ENCODE data around the gene FBLN7. TPM values are rescaled to one million over a fixed set of nuclear protein-coding genes. Genes with fewer than 3 reads are reported as not detected.

Gene FBLN7, protein sequence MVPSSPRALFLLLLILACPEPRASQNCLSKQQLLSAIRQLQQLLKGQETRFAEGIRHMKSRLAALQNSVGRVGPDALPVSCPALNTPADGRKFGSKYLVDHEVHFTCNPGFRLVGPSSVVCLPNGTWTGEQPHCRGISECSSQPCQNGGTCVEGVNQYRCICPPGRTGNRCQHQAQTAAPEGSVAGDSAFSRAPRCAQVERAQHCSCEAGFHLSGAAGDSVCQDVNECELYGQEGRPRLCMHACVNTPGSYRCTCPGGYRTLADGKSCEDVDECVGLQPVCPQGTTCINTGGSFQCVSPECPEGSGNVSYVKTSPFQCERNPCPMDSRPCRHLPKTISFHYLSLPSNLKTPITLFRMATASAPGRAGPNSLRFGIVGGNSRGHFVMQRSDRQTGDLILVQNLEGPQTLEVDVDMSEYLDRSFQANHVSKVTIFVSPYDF
- 5.1 TPM for total RNA-seq
- 10 to 100 TPM in 7 of 8 donors, 1 to 10 TPM in 1; 8.2 to 17.2 (median 12.4) TPM for polyA plus RNA-seq (ENCODE audit: insufficient read depth in 1 of 8, insufficient read length in 8 of 8, low replicate concordance in 1 of 8)
- long read RNA-seq, donor 1, partial matches to known transcripts = 7 of 8 reads
- long read RNA-seq, donor 1, other reads (novel, unspliced or antisense) = 0 of 8 reads
- long read RNA-seq, donor 2 = 0 reads
- long read RNA-seq, donor 3 = 0 reads
- long read RNA-seq, donor 4, partial matches to known transcripts = 0 of 1 reads
- long read RNA-seq, donor 4, other reads (novel, unspliced or antisense) = 0 of 1 reads
- long read RNA-seq, donor 5, partial matches to known transcripts = 0 of 2 reads
- long read RNA-seq, donor 5, other reads (novel, unspliced or antisense) = 0 of 2 reads
- long read RNA-seq, donor 6, transcript FBLN7-202 (8 exons, 2,301 nt) = major isoform, 5 of 5 reads
- long read RNA-seq, donor 6, partial matches to known transcripts = 0 of 5 reads
- long read RNA-seq, donor 6, other reads (novel, unspliced or antisense) = 0 of 5 reads
- long read RNA-seq, donor 7, transcript FBLN7-202 (8 exons, 2,301 nt) = major isoform, 5 of 5 reads
- long read RNA-seq, donor 7, partial matches to known transcripts = 0 of 5 reads
- long read RNA-seq, donor 7, other reads (novel, unspliced or antisense) = 0 of 5 reads
- long read RNA-seq, donor 8, partial matches to known transcripts = 0 of 3 reads
- long read RNA-seq, donor 8, other reads (novel, unspliced or antisense) = 0 of 3 reads
- long read RNA-seq, donor 9 = 0 reads
- long read RNA-seq, donor 10 = 0 reads
- long read RNA-seq, donor 11, partial matches to known transcripts = 21 of 21 reads
- long read RNA-seq, donor 11, other reads (novel, unspliced or antisense) = 0 of 21 reads

DNA sequence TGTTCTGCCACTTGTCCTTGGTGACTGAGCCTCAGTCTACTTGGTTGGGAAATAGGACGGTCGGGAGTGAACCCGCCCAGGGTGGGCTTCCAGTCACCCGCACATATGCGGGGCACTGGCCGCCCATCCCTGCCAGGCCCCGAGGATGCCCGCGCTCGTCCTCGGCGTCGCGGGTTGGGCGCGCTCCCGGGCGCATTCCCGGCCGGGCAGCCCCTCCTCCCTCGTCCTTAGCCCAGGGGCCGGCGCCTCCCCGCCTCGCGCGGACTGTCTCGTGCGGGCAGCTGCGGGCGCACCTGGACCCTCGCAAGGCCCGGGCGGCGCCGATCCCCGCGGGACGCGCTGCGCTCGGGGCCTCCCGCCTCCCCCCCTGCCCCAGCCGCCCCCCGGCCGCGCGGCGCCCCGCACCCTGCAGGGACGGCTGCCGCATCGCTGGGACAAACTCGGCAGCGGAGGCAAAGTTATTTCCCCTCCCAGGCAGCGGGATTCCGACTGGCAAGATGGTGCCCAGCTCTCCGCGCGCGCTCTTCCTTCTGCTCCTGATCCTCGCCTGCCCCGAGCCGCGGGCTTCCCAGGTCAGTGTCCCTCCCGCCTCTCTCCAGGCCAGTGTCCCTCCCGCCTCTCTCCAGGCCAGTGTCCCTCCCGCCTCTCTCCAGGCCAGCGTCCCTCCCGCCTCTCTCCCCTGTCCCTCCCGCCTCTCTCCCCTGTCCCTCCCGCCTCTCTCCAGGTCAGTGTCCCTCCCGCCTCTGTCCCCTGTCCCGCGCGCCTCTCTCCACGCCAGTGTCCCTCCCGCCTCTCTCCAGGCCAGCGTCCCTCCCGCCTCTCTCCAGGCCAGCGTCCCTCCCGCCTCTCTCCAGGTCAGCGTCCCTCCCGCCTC is at the start of gene FBLN7:
FBLN7 (plus strand) TSS at position 227 of the 874 bp plus-strand sequence; CDS start at position 498, 271 bp downstream.
- Histone ChIP-seq H3K36me3 (ENCODE audit: control insufficient read depth, insufficient read depth, low read length) (no peaks in the 10 kb centered on the region), H3K4me1 (ENCODE audit: control insufficient read depth, insufficient read depth, low read length) (peaks cover 9% of the 10 kb centered on the region), H3K4me3 (ENCODE audit: low read length) (peak within 1 kb of the TSS; percentile 48), H3K27ac (ENCODE audit: low read length) (no peak within 1 kb of the TSS), H3K9me3 (replicated peaks; ENCODE audit: control insufficient read depth, low read depth, low read length) (peaks cover 2% of the 10 kb centered on the region), H3K27me3 (ENCODE audit: control insufficient read depth, insufficient read depth, low read length) (peaks cover 9% of the 10 kb centered on the region)
- WGBS (ENCODE audit: insufficient coverage) = under 1% methylated on average over 74 of the region's 84 CpGs
- DNase-seq = peak; percentile 43

DNA sequence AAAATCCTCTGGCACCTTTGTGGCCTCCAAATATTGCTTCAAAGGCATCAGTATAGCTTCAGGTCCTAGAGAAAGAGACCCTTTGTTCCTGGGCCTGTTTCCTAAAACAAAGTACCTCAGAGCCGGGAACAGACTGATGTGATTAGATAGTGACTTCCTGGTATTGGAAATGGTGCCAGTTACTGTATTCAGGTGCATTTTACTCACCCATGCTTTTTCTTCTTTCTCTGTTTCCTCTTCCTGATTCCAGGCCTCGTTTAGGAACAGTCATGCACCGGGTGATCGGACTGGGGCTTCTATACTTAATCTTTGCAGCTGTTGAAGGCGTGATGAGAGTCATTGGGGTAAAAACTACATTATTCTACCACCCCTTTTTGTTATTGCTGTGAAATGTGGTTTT is 48.8 kb upstream of the FBLN7 start:
- DNase-seq = no peak
- Histone ChIP-seq H3K27ac (ENCODE audit: low read length) (no peak overlapping the region), H3K4me3 (ENCODE audit: low read length) (no peak overlapping the region), H3K4me1 (ENCODE audit: control insufficient read depth, insufficient read depth, low read length) (no peaks in the 10 kb centered on the region), H3K36me3 (ENCODE audit: control insufficient read depth, insufficient read depth, low read length) (peaks cover 58% of the 10 kb centered on the region), H3K9me3 (replicated peaks; ENCODE audit: control insufficient read depth, low read depth, low read length) (no peaks in the 10 kb centered on the region), H3K27me3 (ENCODE audit: control insufficient read depth, insufficient read depth, low read length) (no peaks in the 10 kb centered on the region)
- no CpG with 5 or more reads among the region's 5 CpGs for WGBS (ENCODE audit: insufficient coverage)

DNA sequence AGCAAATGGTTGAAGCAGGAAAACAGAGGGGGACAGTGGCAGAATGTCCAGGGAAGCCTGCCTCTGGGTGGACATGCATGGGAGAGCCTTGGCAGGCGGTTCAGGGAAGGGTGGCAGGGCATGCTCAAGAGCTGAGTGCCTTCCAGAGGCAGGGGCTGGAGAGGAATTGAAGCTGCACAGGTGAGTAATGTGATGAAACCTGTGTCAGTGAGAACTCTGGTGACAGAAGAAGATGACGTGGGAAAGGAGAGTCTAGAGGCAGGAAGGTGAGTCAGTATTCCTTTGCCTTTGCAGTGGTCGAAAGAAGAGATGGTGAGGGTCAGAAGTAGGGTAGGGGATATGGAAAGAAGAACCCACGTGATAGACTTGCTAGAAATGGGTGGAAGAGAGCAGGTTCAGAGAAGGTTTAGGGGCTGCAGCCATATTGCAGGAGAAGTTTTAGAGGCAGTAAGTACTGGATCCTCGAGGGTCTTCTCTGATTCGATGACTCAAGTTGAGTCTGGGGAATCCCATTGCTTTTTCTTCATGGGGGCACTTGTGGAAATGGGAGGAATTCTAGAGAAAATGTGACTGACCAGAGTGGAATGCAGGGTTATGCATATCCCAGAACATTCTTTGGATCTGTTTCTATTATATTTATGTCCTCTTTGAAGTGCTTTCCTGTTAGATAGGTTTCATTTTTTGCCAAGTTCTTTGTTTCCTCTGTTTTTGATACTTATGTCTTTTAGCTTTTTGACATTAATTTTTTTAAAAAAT is 45.7 kb upstream of the FBLN7 start:
- Histone ChIP-seq H3K27ac (ENCODE audit: low read length) (no peak overlapping the region), H3K9me3 (replicated peaks; ENCODE audit: control insufficient read depth, low read depth, low read length) (no peaks in the 10 kb centered on the region), H3K36me3 (ENCODE audit: control insufficient read depth, insufficient read depth, low read length) (peaks cover 35% of the 10 kb centered on the region), H3K4me3 (ENCODE audit: low read length) (no peak overlapping the region), H3K4me1 (ENCODE audit: control insufficient read depth, insufficient read depth, low read length) (no peaks in the 10 kb centered on the region), H3K27me3 (ENCODE audit: control insufficient read depth, insufficient read depth, low read length) (no peaks in the 10 kb centered on the region)
- peak; percentile 17 for DNase-seq
- 77% methylated on average over 6 of the region's 6 CpGs for whole genome bisulfite sequencing (ENCODE audit: insufficient coverage)

DNA sequence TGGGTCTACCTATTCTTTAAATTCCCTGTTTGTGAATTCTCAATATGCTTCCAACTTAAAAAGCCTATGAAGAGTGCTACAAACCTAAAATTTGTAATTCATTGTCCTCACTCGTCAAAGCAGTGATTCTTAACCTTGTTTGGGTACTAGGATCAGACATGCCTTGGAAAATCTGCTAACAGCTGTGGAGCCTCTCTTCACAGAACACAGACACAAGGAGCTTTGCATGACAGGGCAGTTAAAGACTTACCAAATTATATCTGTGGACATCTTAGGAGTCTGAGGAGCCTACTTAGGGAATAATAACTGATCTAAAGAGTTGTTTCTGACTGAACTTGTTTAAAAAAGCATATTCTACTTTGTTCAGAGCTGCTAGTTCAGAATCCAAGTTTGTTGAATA is 45.0 kb upstream of the FBLN7 start:
- no peak overlapping the region for H3K4me3 ChIP-seq (ENCODE audit: low read length)
- no peaks in the 10 kb centered on the region for H3K4me1 ChIP-seq (ENCODE audit: control insufficient read depth, insufficient read depth, low read length)
- H3K36me3 ChIP-seq (ENCODE audit: control insufficient read depth, insufficient read depth, low read length) = peaks cover 33% of the 10 kb centered on the region
- DNase-seq = no peak
- no CpG with 5 or more reads among the region's 1 CpG for WGBS (ENCODE audit: insufficient coverage)
- no peak overlapping the region for H3K27ac ChIP-seq (ENCODE audit: low read length)
- no peaks in the 10 kb centered on the region for H3K9me3 ChIP-seq (replicated peaks; ENCODE audit: control insufficient read depth, low read depth, low read length)
- H3K27me3 ChIP-seq (ENCODE audit: control insufficient read depth, insufficient read depth, low read length) = no peaks in the 10 kb centered on the region

DNA sequence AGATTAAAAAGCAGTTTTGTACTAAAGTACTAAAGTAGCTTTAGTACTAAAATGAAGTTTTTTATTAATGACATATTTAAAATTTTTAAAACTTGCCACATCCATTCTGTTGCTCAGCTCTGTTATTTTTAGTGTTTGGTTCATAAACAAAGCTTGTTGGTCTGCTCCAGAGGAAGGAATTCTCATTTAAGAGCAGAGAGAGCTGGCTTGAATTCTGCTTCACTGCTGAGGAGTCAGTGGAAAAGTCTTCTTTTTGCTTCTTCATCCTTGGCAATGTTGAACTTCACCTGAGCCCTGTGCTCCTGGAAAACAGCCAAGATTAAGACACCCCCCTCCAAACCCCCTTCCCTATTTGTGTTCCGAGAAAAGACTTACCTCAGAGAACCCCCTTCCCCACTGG is 42.5 kb upstream of the FBLN7 start:
- 29% methylated on average over 1 of the region's 1 CpG for WGBS (ENCODE audit: insufficient coverage)
- peak; percentile 53 for DNase-seq
- no peak overlapping the region for H3K4me3 ChIP-seq (ENCODE audit: low read length)
- no peaks in the 10 kb centered on the region for H3K9me3 ChIP-seq (replicated peaks; ENCODE audit: control insufficient read depth, low read depth, low read length)
- H3K27me3 ChIP-seq (ENCODE audit: control insufficient read depth, insufficient read depth, low read length) = no peaks in the 10 kb centered on the region
- H3K27ac ChIP-seq (ENCODE audit: low read length) = no peak overlapping the region
- H3K4me1 ChIP-seq (ENCODE audit: control insufficient read depth, insufficient read depth, low read length) = no peaks in the 10 kb centered on the region
- peaks cover 25% of the 10 kb centered on the region for H3K36me3 ChIP-seq (ENCODE audit: control insufficient read depth, insufficient read depth, low read length)

DNA sequence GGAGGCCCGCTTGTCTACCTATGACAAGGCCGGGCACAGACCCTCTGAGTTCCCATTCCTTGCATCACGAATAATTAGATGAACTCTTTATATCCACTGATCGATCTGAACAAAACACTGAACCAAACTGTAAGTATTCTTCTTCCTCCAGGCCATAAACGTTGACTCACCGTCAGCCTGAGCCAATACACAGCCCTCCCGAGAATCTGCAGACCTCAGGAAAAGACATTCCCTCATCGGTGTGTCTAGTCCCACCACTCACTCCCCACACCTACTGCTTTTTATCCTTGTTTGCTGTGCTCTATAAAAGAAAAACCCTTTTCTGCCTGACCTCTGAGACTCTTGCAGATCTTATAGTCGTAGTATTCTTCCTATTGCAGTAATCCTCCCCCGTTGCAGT is 42.1 kb upstream of the FBLN7 start:
- Histone ChIP-seq H3K4me1 (ENCODE audit: control insufficient read depth, insufficient read depth, low read length) (no peaks in the 10 kb centered on the region), H3K27ac (ENCODE audit: low read length) (no peak overlapping the region), H3K27me3 (ENCODE audit: control insufficient read depth, insufficient read depth, low read length) (no peaks in the 10 kb centered on the region), H3K9me3 (replicated peaks; ENCODE audit: control insufficient read depth, low read depth, low read length) (no peaks in the 10 kb centered on the region), H3K36me3 (ENCODE audit: control insufficient read depth, insufficient read depth, low read length) (peaks cover 25% of the 10 kb centered on the region), H3K4me3 (ENCODE audit: low read length) (no peak overlapping the region)
- 42% methylated on average over 7 of the region's 10 CpGs for WGBS (ENCODE audit: insufficient coverage)
- DNase-seq = peak; percentile 38

DNA sequence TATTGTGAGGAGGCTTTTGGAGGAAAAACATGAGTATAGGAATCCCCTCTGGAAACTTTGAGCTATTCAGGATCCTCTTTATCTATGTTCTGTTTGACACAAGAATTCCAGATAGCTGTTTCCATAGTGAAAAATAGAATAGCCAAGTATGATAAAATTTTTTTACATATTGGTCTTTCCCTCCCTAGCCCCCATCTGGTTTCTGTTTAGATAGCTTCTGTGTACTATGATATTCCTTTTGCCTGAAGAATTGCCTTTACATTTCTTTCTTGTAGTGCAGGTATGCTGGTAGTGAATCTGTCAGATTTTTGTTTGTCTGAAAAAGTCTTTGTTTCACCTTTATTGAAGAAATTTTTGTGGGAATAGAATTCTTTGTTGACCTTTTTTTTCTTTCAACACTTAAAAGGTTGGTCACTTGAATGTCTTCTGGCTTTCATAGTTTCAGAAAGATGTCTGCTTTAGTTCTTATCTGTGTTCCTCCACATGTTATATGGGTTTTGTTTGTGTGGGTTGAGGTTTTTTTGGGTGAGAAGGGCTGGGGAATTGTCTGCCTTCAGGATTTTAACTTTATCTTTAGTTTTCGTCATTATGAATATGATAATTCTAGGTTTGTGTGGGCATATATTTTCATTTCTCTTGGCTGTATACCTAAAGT is 29.9 kb upstream of the FBLN7 start:
- no peak for DNase-seq
- H3K36me3 ChIP-seq (ENCODE audit: control insufficient read depth, insufficient read depth, low read length) = peaks cover 18% of the 10 kb centered on the region

DNA sequence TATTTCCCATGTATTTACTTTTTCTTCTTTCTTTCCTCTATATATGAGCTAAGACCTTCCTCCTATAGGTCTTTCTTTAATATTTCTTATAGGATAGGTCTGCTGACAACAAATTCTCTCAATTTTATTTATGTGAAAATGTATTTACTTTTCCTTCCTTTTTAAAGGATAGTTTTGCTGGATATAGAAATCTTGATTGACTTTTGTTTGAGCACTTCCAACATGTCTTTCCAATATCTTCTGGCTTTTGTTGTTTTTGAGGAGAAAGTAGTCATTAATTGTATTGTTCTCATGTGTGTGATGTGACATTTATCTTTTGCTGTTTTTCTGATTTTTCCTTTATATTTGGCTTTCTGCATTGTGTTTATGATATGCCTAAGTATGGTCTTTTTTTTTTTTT is 28.9 kb upstream of the FBLN7 start:
- peaks cover 10% of the 10 kb centered on the region for H3K9me3 ChIP-seq (replicated peaks; ENCODE audit: control insufficient read depth, low read depth, low read length)
- DNase-seq = no peak
- H3K4me3 ChIP-seq (ENCODE audit: low read length) = no peak overlapping the region
- H3K36me3 ChIP-seq (ENCODE audit: control insufficient read depth, insufficient read depth, low read length) = peaks cover 18% of the 10 kb centered on the region
- no peak overlapping the region for H3K27ac ChIP-seq (ENCODE audit: low read length)
- no peaks in the 10 kb centered on the region for H3K27me3 ChIP-seq (ENCODE audit: control insufficient read depth, insufficient read depth, low read length)
- no peaks in the 10 kb centered on the region for H3K4me1 ChIP-seq (ENCODE audit: control insufficient read depth, insufficient read depth, low read length)

More for the DNA sequence above, 29.9 kb upstream of the FBLN7 start:
- Histone ChIP-seq H3K9me3 (replicated peaks; ENCODE audit: control insufficient read depth, low read depth, low read length) (peaks cover 10% of the 10 kb centered on the region), H3K27ac (ENCODE audit: low read length) (no peak overlapping the region), H3K4me3 (ENCODE audit: low read length) (no peak overlapping the region), H3K4me1 (ENCODE audit: control insufficient read depth, insufficient read depth, low read length) (no peaks in the 10 kb centered on the region), H3K27me3 (ENCODE audit: control insufficient read depth, insufficient read depth, low read length) (no peaks in the 10 kb centered on the region)
- WGBS (ENCODE audit: insufficient coverage) = 100% methylated on average over 1 of the region's 1 CpG

All from muscle of leg (tissue), 16 donors.